Panc1 (cell line): Measurements from ENCODE around the gene AIFM3. TPM values are rescaled to one million over a fixed set of nuclear protein-coding genes. Genes with fewer than 3 reads are reported as not detected.
A peak's percentile ranks its signal among the peaks of the same experiment; 100 is the strongest.

Experiments used
- ATAC-seq: fragments of 200-7000 bp; cut with Tn5 transposase; 2 replicates; pipeline ENCODE4 v1.9.1; 2020; ENCODE audit warnings: mild to moderate bottlenecking, moderate library complexity
- BruUV-seq: library from RNA; stranded (reverse); fragments of 400-500 nt; replicated peaks from 2 replicates; lab custom pipeline; 2021; lab: Mats Ljungman, UMichigan
- CTCF ChIA-PET: fragments of 300-600 bp; sonication (Branson Sonifier 250); formaldehyde crosslinking; loops from one replicate; lab custom pipeline; 2022; ENCODE audit warnings: antibody characterized with exemption; lab: Charles Lee
- POLR2A ChIA-PET: fragments of 300-600 bp; sonication (Branson Sonifier 250); formaldehyde crosslinking; loops from one replicate; lab custom pipeline; 2022; ENCODE audit warnings: antibody characterized with exemption; lab: Charles Lee
- DNase-seq: peaks from one replicate; pipeline ENCODE4 v3.0.0-alpha.2; 2010; ENCODE audit warnings: low read depth, low spot score
- H3K27ac ChIP-seq: 2 replicates; pipeline ENCODE4 v1.5.1; 2011; ENCODE audit warnings: mild to moderate bottlenecking, low read length, inconsistent platforms
- H3K27me3 ChIP-seq: fragments of 200-500 bp; sonication (Bioruptor generic); 2 replicates; pipeline ENCODE4 v1.6.0; 2014; ENCODE audit warnings: low read length, inconsistent platforms; ENCODE audit not compliant: control insufficient read depth, insufficient read depth
- H3K36me3 ChIP-seq: fragments of 200-500 bp; sonication (Bioruptor generic); 2 replicates; pipeline ENCODE4 v1.5.1; 2014; ENCODE audit warnings: inconsistent platforms, mild to moderate bottlenecking, low read length, moderate library complexity; ENCODE audit not compliant: control insufficient read depth, insufficient read depth
- H3K4me1 ChIP-seq: 2 replicates; pipeline ENCODE4 v1.5.1; 2011; ENCODE audit warnings: inconsistent platforms, mild to moderate bottlenecking, low read length, moderate library complexity; ENCODE audit not compliant: control insufficient read depth, insufficient read depth
- H3K4me3 ChIP-seq, 2 experiments: 2 replicates each; pipeline ENCODE4 v1.5.1; 2011 to 2012; ENCODE audit warnings: low read depth in 2 of 2, low read length in 2 of 2, mild to moderate bottlenecking in 2 of 2, inconsistent platforms in 1 of 2, moderate library complexity in 1 of 2
- H3K9me3 ChIP-seq: fragments of 200-500 bp; sonication (Bioruptor generic); 2 replicates; pipeline ENCODE4 v1.5.1; 2014; ENCODE audit warnings: low read depth, mild to moderate bottlenecking, inconsistent platforms, low read length, moderate library complexity; ENCODE audit not compliant: control insufficient read depth, insufficient read depth
- POLR2AphosphoS5 ChIP-seq: IDR thresholded peaks from 2 replicates; pipeline ENCODE4 v1.6.1; 2012; ENCODE audit warnings: mild to moderate bottlenecking, low read depth, low read length, moderate library complexity
- SIN3A ChIP-seq: IDR thresholded peaks from 2 replicates; pipeline ENCODE4 v1.6.1; 2012; ENCODE audit warnings: low read depth, mild to moderate bottlenecking, low read length, moderate library complexity, borderline replicate concordance; ENCODE audit not compliant: insufficient read depth
- TCF7L2 ChIP-seq: IDR thresholded peaks from 2 replicates; pipeline ENCODE4 v1.6.1; 2011; ENCODE audit warnings: mild to moderate bottlenecking, low read depth, low read length, inconsistent platforms
- in situ Hi-C: cut with HindIII; loops from 2 replicates; pipeline ENCODE4 v1.10.0; 2016; ENCODE audit warnings: low sequenced_read_pairs, low pct_unique_long_range_greater_than_20kb
- intact Hi-C: fragments of 100-400 bp; cut with micrococcal nuclease; formaldehyde crosslinking; loops from one replicate; pipeline ENCODE4 v1.10.0; 2022; ENCODE audit not compliant: unreplicated experiment
- total RNA-seq: library from RNA; stranded (reverse); gene quantifications from one replicate; pipeline ENCODE4 v1.2.1, GENCODE V29; 2021; ENCODE audit not compliant: unreplicated experiment
- TF ChIP-seq, protein P1 (sequence below): fragments of 450-650 bp; IDR thresholded peaks from 2 replicates; pipeline ENCODE4 v1.5.1; 2017; ENCODE audit warnings: mild to moderate bottlenecking
- TF ChIP-seq, protein P2 (sequence below), 2 experiments: IDR thresholded peaks; 2 replicates each; pipeline ENCODE4 v1.6.1; 2011 to 2012; ENCODE audit warnings: low read depth in 2 of 2, control low read depth in 1 of 2, low read length in 1 of 2, mild to moderate bottlenecking in 1 of 2, moderate library complexity in 1 of 2; ENCODE audit not compliant: insufficient read depth in 1 of 2

AIFM3 gene
- total RNA-seq, 1 experiment from 2014 or later: 2.7 TPM

DNA sequence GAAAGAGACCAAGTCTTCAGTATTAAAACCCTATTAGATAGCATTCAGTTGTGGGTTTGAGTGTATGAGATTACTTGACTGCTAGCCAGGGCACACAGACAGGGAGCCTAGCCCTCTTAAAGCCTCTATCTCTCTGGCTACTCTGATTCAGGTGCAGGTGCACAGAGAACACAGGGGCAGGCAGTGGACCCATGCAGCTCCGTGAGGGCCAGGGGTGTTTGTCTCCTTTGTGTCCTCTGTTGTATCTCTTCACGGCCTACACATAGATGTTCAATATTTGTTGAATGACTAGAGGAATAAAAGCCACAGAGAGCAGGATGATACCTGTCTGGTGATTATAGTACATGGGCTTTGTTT is 21.5 kb upstream of the AIFM3 start:
- Histone ChIP-seq H3K4me1 (peaks cover 19% of the 10 kb centered on the region), H3K27me3 (no peaks in the 10 kb centered on the region), H3K4me3 (no peak overlapping the region), H3K27ac (0 out of 2 replicates have a peak overlapping the region, but pooled peaks have one; percentile 29), H3K36me3 (no peaks in the 10 kb centered on the region; the same call in 1 of the 2 replicates), H3K9me3 (no peaks in the 10 kb centered on the region)
- CTCF ChIA-PET: no interaction called here
- ATAC-seq: no peak
- no peak for DNase-seq
- no TSS peak for BruUV-seq
- POLR2A ChIA-PET: no interaction called here
- in situ Hi-C loops (no loop called here), intact Hi-C loops (loop anchor here (10.0 kb wide), 1 partner anchor 61 kb away; no protein-coding TSS in a partner anchor)
- TF ChIP-seq, protein P1, sequence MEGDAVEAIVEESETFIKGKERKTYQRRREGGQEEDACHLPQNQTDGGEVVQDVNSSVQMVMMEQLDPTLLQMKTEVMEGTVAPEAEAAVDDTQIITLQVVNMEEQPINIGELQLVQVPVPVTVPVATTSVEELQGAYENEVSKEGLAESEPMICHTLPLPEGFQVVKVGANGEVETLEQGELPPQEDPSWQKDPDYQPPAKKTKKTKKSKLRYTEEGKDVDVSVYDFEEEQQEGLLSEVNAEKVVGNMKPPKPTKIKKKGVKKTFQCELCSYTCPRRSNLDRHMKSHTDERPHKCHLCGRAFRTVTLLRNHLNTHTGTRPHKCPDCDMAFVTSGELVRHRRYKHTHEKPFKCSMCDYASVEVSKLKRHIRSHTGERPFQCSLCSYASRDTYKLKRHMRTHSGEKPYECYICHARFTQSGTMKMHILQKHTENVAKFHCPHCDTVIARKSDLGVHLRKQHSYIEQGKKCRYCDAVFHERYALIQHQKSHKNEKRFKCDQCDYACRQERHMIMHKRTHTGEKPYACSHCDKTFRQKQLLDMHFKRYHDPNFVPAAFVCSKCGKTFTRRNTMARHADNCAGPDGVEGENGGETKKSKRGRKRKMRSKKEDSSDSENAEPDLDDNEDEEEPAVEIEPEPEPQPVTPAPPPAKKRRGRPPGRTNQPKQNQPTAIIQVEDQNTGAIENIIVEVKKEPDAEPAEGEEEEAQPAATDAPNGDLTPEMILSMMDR: no peak
- TF ChIP-seq POLR2AphosphoS5: no peak

DNA sequence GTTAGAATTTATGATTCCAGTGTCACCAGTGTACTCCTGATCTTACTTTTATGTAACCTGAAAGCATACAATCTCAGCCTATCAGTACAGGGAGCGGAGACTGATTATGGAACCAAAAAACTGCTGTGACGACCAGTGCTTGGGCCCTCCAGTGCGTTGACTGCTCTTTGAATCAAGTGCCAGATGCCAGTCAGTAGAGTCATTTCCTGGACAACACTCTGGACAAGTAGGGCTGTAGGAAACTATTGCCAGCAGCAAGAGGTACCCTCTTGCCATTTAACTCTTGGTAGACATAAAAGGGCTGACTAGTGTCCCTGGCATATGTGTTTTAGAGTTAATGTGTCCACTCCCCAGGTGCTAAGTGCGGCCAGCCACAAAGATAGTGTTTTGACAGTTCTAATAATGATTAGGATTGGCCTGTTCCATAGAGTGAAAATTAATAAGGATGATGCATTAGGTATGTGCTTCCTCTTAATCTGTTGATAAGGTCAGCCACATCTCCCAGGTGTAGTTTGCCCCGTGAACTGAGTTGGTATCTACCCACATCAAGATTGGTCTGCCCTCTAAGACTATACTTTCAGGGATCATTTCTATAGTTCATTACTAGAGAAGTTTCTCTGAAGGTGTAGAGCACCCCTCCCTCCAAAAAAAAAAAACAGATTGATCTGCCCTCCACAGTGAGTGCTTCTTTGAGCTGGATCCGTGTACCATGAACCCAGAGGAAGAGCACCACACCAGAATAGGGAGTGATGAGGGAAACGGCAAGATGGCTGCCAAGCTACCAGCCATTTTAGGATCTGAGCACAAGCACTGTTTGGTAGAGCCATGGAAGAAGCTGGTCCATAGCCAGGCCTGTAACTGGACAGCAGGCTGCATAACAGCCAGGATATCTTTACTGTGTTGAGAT is 20.7 kb upstream of the AIFM3 start:
- Histone ChIP-seq H3K36me3 (no peaks in the 10 kb centered on the region; the same call in 1 of the 2 replicates), H3K4me3 (no peak overlapping the region), H3K27ac (no peak overlapping the region), H3K4me1 (peaks cover 19% of the 10 kb centered on the region), H3K9me3 (no peaks in the 10 kb centered on the region), H3K27me3 (no peaks in the 10 kb centered on the region)
- DNase-seq: no peak
- in situ Hi-C loops (no loop called here), intact Hi-C loops (loop anchor here (10.0 kb wide), 1 partner anchor 62 kb away; no protein-coding TSS in a partner anchor)
- TF ChIP-seq, protein P1: no peak
- TF ChIP-seq TCF7L2 (no peak), POLR2AphosphoS5 (no peak), SIN3A (no peak)
- TF ChIP-seq, protein P2, sequence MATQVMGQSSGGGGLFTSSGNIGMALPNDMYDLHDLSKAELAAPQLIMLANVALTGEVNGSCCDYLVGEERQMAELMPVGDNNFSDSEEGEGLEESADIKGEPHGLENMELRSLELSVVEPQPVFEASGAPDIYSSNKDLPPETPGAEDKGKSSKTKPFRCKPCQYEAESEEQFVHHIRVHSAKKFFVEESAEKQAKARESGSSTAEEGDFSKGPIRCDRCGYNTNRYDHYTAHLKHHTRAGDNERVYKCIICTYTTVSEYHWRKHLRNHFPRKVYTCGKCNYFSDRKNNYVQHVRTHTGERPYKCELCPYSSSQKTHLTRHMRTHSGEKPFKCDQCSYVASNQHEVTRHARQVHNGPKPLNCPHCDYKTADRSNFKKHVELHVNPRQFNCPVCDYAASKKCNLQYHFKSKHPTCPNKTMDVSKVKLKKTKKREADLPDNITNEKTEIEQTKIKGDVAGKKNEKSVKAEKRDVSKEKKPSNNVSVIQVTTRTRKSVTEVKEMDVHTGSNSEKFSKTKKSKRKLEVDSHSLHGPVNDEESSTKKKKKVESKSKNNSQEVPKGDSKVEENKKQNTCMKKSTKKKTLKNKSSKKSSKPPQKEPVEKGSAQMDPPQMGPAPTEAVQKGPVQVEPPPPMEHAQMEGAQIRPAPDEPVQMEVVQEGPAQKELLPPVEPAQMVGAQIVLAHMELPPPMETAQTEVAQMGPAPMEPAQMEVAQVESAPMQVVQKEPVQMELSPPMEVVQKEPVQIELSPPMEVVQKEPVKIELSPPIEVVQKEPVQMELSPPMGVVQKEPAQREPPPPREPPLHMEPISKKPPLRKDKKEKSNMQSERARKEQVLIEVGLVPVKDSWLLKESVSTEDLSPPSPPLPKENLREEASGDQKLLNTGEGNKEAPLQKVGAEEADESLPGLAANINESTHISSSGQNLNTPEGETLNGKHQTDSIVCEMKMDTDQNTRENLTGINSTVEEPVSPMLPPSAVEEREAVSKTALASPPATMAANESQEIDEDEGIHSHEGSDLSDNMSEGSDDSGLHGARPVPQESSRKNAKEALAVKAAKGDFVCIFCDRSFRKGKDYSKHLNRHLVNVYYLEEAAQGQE (IDR thresholded peaks at IDR 0.05; ENCODE audit: insufficient read depth in 1 of 2, low read depth in 2 of 2, low read length in 1 of 2): no peak
- ATAC-seq: peak; percentile 66
- CTCF ChIA-PET: interaction anchor here (0.7 kb wide), 1 partner anchor 677 kb away, joined by 3 read pairs; no protein-coding TSS in a partner anchor
- no TSS peak for BruUV-seq
- POLR2A ChIA-PET: no interaction called here
